ENCODE measurements around the gene PPM1N.

Gene PPM1N

DNA sequence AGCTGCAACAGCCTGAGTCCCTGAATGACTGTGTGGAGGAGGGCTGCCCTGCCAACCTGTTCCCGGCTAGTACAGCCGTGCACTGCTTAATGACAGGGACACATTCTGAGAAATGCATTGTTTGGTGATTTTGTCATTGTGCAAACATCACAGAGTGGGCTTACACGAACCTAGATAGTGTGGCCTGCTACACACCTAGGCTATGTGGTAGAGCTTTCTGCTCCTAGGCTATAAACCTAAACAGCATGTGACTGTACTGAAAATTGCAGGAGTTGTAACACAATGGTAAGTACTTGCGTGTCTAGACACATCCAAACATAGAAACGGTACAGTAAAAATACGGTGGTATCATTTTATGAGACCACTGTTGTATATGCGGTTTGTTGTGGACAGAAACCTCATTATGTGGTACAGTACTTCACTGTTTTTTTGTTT, 44.0 kb downstream of the PPM1N start:
- DNase-seq = no peak

DNA sequence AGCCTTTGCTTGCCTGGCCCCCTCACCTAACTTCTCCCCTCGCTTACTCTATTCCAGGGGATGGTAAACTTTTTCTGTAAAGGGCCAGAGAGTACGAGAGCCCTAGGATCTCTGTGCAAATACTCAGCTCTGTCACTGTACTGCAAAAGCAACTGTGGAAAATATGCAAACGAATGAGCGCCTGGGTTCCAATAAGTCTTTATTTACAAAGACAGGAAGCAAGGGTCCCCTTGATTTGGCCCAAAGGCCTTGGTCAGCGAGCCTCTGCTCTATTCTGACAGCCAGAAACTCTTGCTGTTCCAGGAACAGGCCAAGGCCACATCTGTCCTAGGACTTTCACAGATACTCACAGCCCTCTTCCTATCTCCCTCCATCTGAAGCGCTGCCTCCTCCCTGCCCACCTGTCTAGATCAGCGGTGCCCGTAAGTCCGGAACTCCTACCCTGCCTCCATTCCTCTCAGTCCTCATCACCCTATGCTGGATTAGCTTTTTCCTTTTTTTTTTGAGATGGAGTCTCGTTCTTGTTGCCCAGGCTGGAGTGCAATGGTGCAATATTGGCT, 49.0 kb downstream of the PPM1N start:
- DNase-seq = no peak

GRCh38 chr19:45547965-45548609, 49.8 kb downstream of the PPM1N start:
- DNase-seq = no peak

All from MV-4-11 (cell line).